A673 (cell line): ENCODE measurements around the gene ULK4. TPM values are rescaled to one million over a fixed set of nuclear protein-coding genes. Genes with fewer than 3 reads are reported as not detected.

Source experiments
- BruUV-seq: library from RNA; stranded (reverse); fragments of 400-500 nt; replicated peaks from 2 replicates; lab custom pipeline; 2021; lab: Mats Ljungman, UMichigan
- CTCF ChIA-PET: fragments of 300-600 bp; sonication (Branson Sonifier 250); formaldehyde crosslinking; loops from one replicate; lab custom pipeline; 2022; ENCODE audit warnings: antibody characterized with exemption; lab: Charles Lee
- POLR2A ChIA-PET: fragments of 300-600 bp; sonication (Branson Sonifier 250); formaldehyde crosslinking; loops from one replicate; lab custom pipeline; 2022; ENCODE audit warnings: antibody characterized with exemption; ENCODE audit not compliant: low non-redundant PET; lab: Charles Lee
- DNase-seq: peaks from one replicate; pipeline ENCODE4 v3.0.0-alpha.2; 2015; ENCODE audit warnings: low spot score
- H3K27ac ChIP-seq: fragments of 200-600 bp; sonication (generic); 2 replicates; pipeline ENCODE4 v1.5.1; 2016; ENCODE audit warnings: mixed run types, low read depth, mild to moderate bottlenecking, mixed read lengths, antibody characterized with exemption, low read length; ENCODE audit not compliant: poor library complexity, severe bottlenecking
- H3K27me3 ChIP-seq: fragments of 200-600 bp; sonication (generic); replicated peaks from 2 replicates; pipeline ENCODE4 v1.6.1; 2017; ENCODE audit warnings: mixed run types, low read depth, mild to moderate bottlenecking, mixed read lengths, antibody characterized with exemption, low read length; ENCODE audit not compliant: insufficient read depth, poor library complexity
- H3K36me3 ChIP-seq: fragments of 200-600 bp; sonication (generic); 2 replicates; pipeline ENCODE4 v1.6.1; 2016; ENCODE audit warnings: mixed run types, mild to moderate bottlenecking, mixed read lengths, antibody characterized with exemption, low read length; ENCODE audit not compliant: insufficient read depth, poor library complexity, severe bottlenecking
- H3K4me1 ChIP-seq: fragments of 200-600 bp; sonication (generic); 2 replicates; pipeline ENCODE4 v1.6.1; 2017; ENCODE audit warnings: mixed run types, mild to moderate bottlenecking, mixed read lengths, antibody characterized with exemption, low read length; ENCODE audit not compliant: insufficient read depth, poor library complexity, severe bottlenecking
- H3K4me3 ChIP-seq: fragments of 200-600 bp; sonication (generic); 2 replicates; pipeline ENCODE4 v1.5.1; 2016; ENCODE audit warnings: low read depth, mixed run types, mild to moderate bottlenecking, mixed read lengths, low read length; ENCODE audit not compliant: poor library complexity, severe bottlenecking
- H3K9me3 ChIP-seq: fragments of 200-600 bp; sonication (generic); 2 replicates; pipeline ENCODE4 v1.6.1; 2016; ENCODE audit warnings: mixed run types, low read depth, mild to moderate bottlenecking, mixed read lengths, antibody characterized with exemption, low read length; ENCODE audit not compliant: poor library complexity, severe bottlenecking
- EZH2 ChIP-seq: fragments of 200-600 bp; sonication (generic); IDR thresholded peaks from 2 replicates; pipeline ENCODE4 v1.6.1; 2017; ENCODE audit warnings: borderline replicate concordance, low read depth, mild to moderate bottlenecking, mixed read lengths, antibody characterized with exemption, low read length; ENCODE audit not compliant: poor library complexity, severe bottlenecking
- intact Hi-C: fragments of 100-400 bp; cut with micrococcal nuclease; formaldehyde crosslinking; loops from one replicate; pipeline ENCODE4 v1.10.0; 2022; ENCODE audit not compliant: unreplicated experiment
- total RNA-seq: library from RNA; stranded (reverse); gene quantifications from 2 replicates; pipeline ENCODE4 v1.2.3, GENCODE V29; 2021
- TF ChIP-seq, protein P1 (sequence below): fragments of 300-800, 200-600 bp; sonication (generic); conservative IDR thresholded peaks from 2 replicates; pipeline ENCODE4 v1.5.1; 2017; ENCODE audit warnings: low read depth, mild to moderate bottlenecking, antibody characterized with exemption, low read length, moderate library complexity, mixed read lengths

Gene ULK4
- total RNA-seq, 1 experiment from 2014 or later: 7.4 TPM

DNA sequence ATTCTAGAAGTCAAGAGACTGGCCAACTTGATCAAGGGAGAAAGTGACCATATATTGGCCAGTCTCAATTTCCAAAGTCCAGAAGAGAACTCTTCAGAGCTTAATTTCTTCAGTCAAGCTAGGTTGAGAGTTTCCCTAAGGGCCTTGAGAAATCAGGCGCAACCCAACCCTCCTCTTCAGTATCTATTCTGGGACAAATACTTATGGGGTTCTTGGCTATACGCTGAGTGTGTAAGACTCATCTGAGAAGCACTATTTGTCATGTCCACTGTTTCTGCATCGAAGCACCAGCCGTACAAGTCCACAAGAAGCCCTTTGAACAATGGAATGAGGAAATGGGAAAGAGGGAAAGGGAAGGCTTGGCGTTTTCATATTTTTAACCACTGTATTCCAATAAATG lies 383.1 kb downstream of the ULK4 start:
- intact Hi-C loops: no loop called here

DNA sequence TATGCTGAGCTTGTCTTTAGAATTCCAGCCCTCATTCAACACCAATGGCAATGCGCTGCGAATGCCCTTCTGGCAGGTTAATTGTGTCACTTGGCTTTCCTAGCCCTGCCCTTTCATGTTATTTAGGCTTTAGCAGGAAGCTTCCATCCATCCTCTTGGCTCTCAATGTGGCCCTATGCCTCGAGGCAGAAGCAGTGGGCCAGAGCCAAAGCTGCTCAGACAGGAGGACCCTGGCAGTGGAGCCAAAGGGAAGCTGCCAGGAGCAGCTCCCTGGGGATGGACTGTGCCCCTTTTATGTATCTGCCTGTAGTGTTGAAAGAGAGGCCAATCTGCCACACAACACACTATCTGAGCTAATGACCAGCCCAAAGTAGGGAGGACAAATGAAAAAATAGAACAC lies 386.2 kb downstream of the ULK4 start:
- Histone ChIP-seq H3K9me3 (no peaks in the 10 kb centered on the region), H3K4me1 (no peaks in the 10 kb centered on the region), H3K27ac (no peak overlapping the region), H3K27me3 (no peaks in the 10 kb centered on the region), H3K36me3 (no peaks in the 10 kb centered on the region), H3K4me3 (no peak overlapping the region)
- intact Hi-C loops: no loop called here
- no peak for TF ChIP-seq EZH2
- TF ChIP-seq, protein P1, sequence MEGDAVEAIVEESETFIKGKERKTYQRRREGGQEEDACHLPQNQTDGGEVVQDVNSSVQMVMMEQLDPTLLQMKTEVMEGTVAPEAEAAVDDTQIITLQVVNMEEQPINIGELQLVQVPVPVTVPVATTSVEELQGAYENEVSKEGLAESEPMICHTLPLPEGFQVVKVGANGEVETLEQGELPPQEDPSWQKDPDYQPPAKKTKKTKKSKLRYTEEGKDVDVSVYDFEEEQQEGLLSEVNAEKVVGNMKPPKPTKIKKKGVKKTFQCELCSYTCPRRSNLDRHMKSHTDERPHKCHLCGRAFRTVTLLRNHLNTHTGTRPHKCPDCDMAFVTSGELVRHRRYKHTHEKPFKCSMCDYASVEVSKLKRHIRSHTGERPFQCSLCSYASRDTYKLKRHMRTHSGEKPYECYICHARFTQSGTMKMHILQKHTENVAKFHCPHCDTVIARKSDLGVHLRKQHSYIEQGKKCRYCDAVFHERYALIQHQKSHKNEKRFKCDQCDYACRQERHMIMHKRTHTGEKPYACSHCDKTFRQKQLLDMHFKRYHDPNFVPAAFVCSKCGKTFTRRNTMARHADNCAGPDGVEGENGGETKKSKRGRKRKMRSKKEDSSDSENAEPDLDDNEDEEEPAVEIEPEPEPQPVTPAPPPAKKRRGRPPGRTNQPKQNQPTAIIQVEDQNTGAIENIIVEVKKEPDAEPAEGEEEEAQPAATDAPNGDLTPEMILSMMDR: no peak
- CTCF ChIA-PET: no interaction called here
- no TSS peak for BruUV-seq
- POLR2A ChIA-PET: no interaction called here
- no peak for DNase-seq

More for the DNA sequence above, 383.1 kb downstream of the ULK4 start:
- ChIA-PET CTCF (interaction anchor here (0.6 kb wide), 1 partner anchor 131 kb away, joined by 7 read pairs; no protein-coding TSS in a partner anchor), POLR2A (no interaction called here)
- TF ChIP-seq EZH2: no peak
- TF ChIP-seq, protein P1: no peak
- H3K27ac ChIP-seq: no peak overlapping the region
- no peak for DNase-seq
- H3K36me3 ChIP-seq: no peaks in the 10 kb centered on the region
- H3K27me3 ChIP-seq: no peaks in the 10 kb centered on the region
- H3K9me3 ChIP-seq: no peaks in the 10 kb centered on the region
- no TSS peak for BruUV-seq
- no peak overlapping the region for H3K4me3 ChIP-seq
- no peaks in the 10 kb centered on the region for H3K4me1 ChIP-seq

DNA sequence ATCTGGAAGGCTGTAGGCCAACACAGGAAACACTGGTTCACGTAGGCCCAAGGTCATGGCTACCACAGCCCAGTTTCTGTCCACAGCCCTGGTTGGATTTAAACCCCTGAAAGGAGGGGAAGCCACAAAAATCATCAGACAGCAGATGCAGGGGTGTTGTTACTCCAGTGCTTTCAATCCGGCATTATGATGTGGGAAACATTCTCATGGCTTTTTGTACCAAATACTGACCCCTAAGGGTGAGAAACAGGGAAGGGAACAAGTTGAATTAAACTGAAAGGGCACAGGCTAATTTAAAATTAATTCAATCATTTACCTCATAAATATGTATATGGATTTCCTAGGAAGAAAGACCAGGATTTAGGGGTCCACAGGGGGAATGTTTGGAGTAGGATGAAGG lies 387.0 kb downstream of the ULK4 start:
- no peaks in the 10 kb centered on the region for H3K4me1 ChIP-seq
- ChIA-PET POLR2A (no interaction called here), CTCF (no interaction called here)
- H3K27ac ChIP-seq: no peak overlapping the region
- no peak for DNase-seq
- intact Hi-C loops: no loop called here
- H3K36me3 ChIP-seq: no peaks in the 10 kb centered on the region
- H3K4me3 ChIP-seq: no peak overlapping the region
- TF ChIP-seq, protein P1: no peak
- TF ChIP-seq EZH2: no peak
- H3K9me3 ChIP-seq: no peaks in the 10 kb centered on the region
- no TSS peak for BruUV-seq
- no peaks in the 10 kb centered on the region for H3K27me3 ChIP-seq
